ENCODE data around the gene WFDC2. TPM values are rescaled to one million over a fixed set of nuclear protein-coding genes. Genes with fewer than 3 reads are reported as not detected.

Gene WFDC2
- total RNA-seq, 4 donors from 2014 or later: 11.0 to 325 (median 38.8) TPM

DNA sequence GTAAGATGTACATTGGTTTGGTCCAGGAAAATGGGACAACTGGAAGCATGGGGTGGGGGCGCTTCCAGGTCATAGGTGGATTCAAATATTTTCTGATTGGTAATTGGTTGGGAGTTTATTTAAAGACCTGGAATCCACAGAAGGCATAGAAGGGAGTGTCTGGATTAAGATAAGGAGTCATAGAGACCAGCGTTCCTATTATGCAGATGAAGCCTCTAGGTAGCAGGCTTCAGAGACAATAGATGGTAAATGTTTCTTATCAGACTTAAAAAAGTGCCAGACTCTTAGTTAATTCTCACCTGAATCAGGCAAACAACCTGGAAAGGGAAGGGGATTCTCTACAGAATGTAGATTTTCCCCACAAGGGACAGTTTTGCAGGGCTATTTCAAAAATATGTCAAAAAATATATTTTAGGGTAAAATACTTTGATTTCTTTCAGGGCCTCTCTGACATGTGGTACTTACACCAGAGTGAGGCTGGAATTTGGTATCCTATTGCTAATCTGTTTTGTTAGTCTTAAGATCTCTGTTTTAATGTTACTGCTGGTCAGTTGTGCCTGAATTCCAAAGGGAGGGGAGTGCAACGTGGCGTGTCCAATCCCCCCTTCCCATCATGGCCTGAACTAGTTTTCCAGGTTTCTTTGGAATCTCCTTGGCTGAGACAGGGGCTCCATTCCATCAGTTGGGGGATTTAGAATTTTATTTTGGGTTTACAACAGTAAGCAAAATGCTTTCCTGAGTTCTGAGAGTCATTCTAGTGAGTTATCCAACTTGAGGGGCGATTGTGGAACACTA is 28.5 kb upstream of the WFDC2 start:
- TF ChIP-seq EP300 (IDR thresholded peaks at IDR 0.05; ENCODE audit: low read depth) (no peak), CTCF (IDR thresholded peaks at IDR 0.05) (no peak), POLR2A (IDR thresholded peaks at IDR 0.05) (no peak), POLR2AphosphoS5 (IDR thresholded peaks at IDR 0.05) (no peak)
- intact Hi-C loops (cut with DNase I; ENCODE audit: low total_unique reads): no loop called here

DNA sequence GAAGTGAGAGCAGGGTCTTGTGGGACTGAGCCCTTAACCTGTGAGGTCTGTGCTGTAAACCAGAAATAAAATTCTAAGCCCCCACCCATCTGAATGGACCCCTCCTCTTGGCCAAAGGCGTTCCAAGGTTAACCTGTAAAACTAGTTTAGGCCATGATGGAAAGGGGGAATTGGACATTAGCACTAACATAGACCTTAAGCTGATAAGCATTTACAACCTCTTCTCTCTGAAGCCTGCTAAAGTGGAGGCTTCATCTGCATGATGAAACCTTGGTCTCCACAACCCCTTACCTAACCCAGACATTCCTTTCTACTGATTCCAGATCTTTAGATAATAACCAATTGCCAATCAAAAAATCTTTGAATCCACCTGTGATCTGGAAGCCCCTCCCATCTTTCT is 27.8 kb upstream of the WFDC2 start:
- Histone ChIP-seq H3K27ac (no peak overlapping the region), H3K36me3 (no peaks in the 10 kb centered on the region), H3K4me3 (no peak overlapping the region), H3K4me1 (peaks cover 0 to 3% (median 3%) of the 10 kb centered on the region in 4 donors), H3K27me3 (no peaks in the 10 kb centered on the region), H3K9me3 (no peaks in the 10 kb centered on the region)
- WGBS, 2 donors (ENCODE audit: low coverage in 1 of 2): 43 to 69% methylated on average over 1 of the region's 1 CpG
- in situ Hi-C loops (cut with MboI; ENCODE audit: low pct_ligation_motif_present in 1 of 4, low pct_unique_long_range_greater_than_20kb in 1 of 4, low sequenced_read_pairs in 3 of 4): loop anchor here in 3 of 4 donors (10.0 to 25.0 kb wide), 3 partner anchors 67 to 129 kb away; partner anchors contain the start of genes TP53TG5 (in 2 of the 3), MATN4 (in 1 of the 3) and RBPJL (in 1 of the 3)
- DNase-seq: no peak
- TF ChIP-seq POLR2A (IDR thresholded peaks at IDR 0.05): no peak
- no peak for TF ChIP-seq CTCF (IDR thresholded peaks at IDR 0.05)
- intact Hi-C loops (cut with DNase I; ENCODE audit: low total_unique reads): no loop called here

More for the DNA sequence above, 28.5 kb upstream of the WFDC2 start:
- H3K27ac ChIP-seq: no peak overlapping the region
- H3K4me1 ChIP-seq: peaks cover 0 to 10% (median 8%) of the 10 kb centered on the region in 4 donors
- WGBS, 2 donors (ENCODE audit: low coverage in 1 of 2): 73 to 76% methylated on average over 2 to 5 of the region's 5 CpGs
- DNase-seq: no peak
- H3K9me3 ChIP-seq: no peaks in the 10 kb centered on the region
- no peak overlapping the region for H3K4me3 ChIP-seq
- H3K27me3 ChIP-seq: no peaks in the 10 kb centered on the region
- in situ Hi-C loops (cut with MboI; ENCODE audit: low pct_ligation_motif_present in 1 of 4, low pct_unique_long_range_greater_than_20kb in 1 of 4, low sequenced_read_pairs in 3 of 4): loop anchor here in 3 of 4 donors (10.0 to 25.0 kb wide), 3 partner anchors 66 to 129 kb away; partner anchors contain the start of genes TP53TG5 (in 2 of the 3), MATN4 (in 1 of the 3) and RBPJL (in 1 of the 3)
- no peaks in the 10 kb centered on the region for H3K36me3 ChIP-seq

GRCh38 chr20:45444050-45444449 is 25.5 kb upstream of the WFDC2 start:
- no peak for DNase-seq
- intact Hi-C loops (cut with DNase I; ENCODE audit: low total_unique reads): no loop called here
- H3K36me3 ChIP-seq: no peaks in the 10 kb centered on the region
- TF ChIP-seq CTCF (IDR thresholded peaks at IDR 0.05) (no peak), POLR2AphosphoS5 (IDR thresholded peaks at IDR 0.05) (no peak), POLR2A (IDR thresholded peaks at IDR 0.05) (no peak), EP300 (IDR thresholded peaks at IDR 0.05; ENCODE audit: low read depth) (no peak)
- in situ Hi-C loops (cut with MboI; ENCODE audit: low pct_ligation_motif_present in 1 of 4, low pct_unique_long_range_greater_than_20kb in 1 of 4, low sequenced_read_pairs in 3 of 4): loop anchor here in 3 of 4 donors (10.0 to 25.0 kb wide), 3 partner anchors 69 to 132 kb away; partner anchors contain the start of genes TP53TG5 (in 2 of the 3), MATN4 (in 1 of the 3) and RBPJL (in 1 of the 3)
- no peaks in the 10 kb centered on the region for H3K27me3 ChIP-seq
- no peaks in the 10 kb centered on the region for H3K9me3 ChIP-seq
- H3K27ac ChIP-seq: no peak overlapping the region
- H3K4me1 ChIP-seq: peaks cover 0 to 5% (median 2%) of the 10 kb centered on the region in 4 donors
- no peak overlapping the region for H3K4me3 ChIP-seq

DNA sequence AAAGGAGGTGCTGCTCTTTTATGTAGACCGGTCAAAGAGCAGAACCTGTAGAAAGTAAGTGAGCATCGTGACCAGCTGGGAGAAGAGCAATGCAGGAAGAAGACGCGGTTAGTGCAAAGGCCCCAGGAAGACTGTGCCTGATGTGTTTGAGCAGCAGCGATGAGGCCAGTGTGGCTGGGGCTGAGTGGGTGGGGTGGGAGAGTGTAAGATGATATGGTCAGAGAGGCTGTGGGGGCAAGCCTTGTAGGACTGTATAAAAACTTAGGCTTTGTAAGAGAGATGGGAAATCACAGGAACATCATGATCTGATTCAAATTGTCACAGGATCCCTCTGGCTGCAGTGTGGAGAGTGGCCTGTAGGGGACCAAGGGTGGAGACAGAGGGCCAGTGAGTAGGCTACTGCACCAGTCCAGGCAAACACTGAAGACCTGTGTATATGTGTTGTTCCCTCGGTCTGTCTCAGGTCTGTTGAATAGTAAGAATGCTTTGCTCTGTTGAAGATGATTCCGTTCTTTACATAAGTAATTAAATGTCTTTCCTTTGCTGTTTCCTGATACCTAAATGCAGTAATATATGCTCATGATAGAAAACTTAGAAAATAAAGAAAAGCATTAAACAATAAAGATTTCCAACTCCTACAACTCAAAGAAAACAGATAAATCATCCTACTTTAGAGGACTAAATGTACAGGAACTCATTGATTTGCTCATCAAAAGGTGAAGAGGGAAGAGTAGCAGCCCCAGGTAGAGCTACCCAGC is 23.6 kb upstream of the WFDC2 start:
- intact Hi-C loops (cut with DNase I; ENCODE audit: low total_unique reads) (loop anchor here (5.0 kb wide), 1 partner anchor 99 kb away; the partner anchor contains the start of gene SDC4), in situ Hi-C loops (cut with MboI; ENCODE audit: low pct_ligation_motif_present in 1 of 4, low pct_unique_long_range_greater_than_20kb in 1 of 4, low sequenced_read_pairs in 3 of 4) (loop anchor here in 3 of 4 donors (10.0 to 25.0 kb wide), 3 partner anchors 71 to 134 kb away; partner anchors contain the start of genes TP53TG5 (in 2 of the 3), MATN4 (in 1 of the 3) and RBPJL (in 1 of the 3))
- peak; percentile 57 for DNase-seq
- Histone ChIP-seq H3K4me3 (peak overlapping the region in 2 of 4 donors; percentile 3 to 16), H3K9me3 (no peaks in the 10 kb centered on the region), H3K36me3 (no peaks in the 10 kb centered on the region), H3K4me1 (peaks cover 0 to 13% (median 7%) of the 10 kb centered on the region in 4 donors), H3K27me3 (no peaks in the 10 kb centered on the region), H3K27ac (peak overlapping the region in 3 of 4 donors; percentile 76 to 86 (median 82))
- 69 to 73% methylated on average over 2 to 7 of the region's 7 CpGs for WGBS, 2 donors (ENCODE audit: low coverage in 1 of 2)
- TF ChIP-seq POLR2A (IDR thresholded peaks at IDR 0.05) (no peak), CTCF (IDR thresholded peaks at IDR 0.05) (peak; percentile 45 to 59 (median 51))

Data from transverse colon (tissue), 4 donors.